Fibroblast of the aortic adventitia (primary cell): ENCODE results near the gene PNPLA5. TPM values are rescaled to one million over a fixed set of nuclear protein-coding genes. Genes with fewer than 3 reads are reported as not detected.

Source experiments
- DNase-seq: peaks from one replicate; pipeline ENCODE4 v3.0.0-alpha.2; 2010; ENCODE audit warnings: low read depth
- H3K4me3 ChIP-seq: 2 replicates; pipeline ENCODE4 v1.5.1; 2011; ENCODE audit warnings: low read depth, mild to moderate bottlenecking, control low read depth, low read length, moderate library complexity
- total RNA-seq: library from RNA; depleted of rRNA; stranded (reverse); fragments of >200 nt; gene quantifications from 2 replicates; pipeline ENCODE4 v1.2.3, GENCODE V29; 2012; ENCODE audit warnings: low replicate concordance
- TF ChIP-seq, protein P1 (sequence below): IDR thresholded peaks from 2 replicates; pipeline ENCODE4 v1.5.1; 2011; ENCODE audit warnings: mild to moderate bottlenecking, low read length, control low read depth, inconsistent platforms; ENCODE audit not compliant: insufficient read depth

Gene PNPLA5
- total RNA-seq, 1 donor = not detected

- DNase-seq = no peak
- TF ChIP-seq, protein P1, sequence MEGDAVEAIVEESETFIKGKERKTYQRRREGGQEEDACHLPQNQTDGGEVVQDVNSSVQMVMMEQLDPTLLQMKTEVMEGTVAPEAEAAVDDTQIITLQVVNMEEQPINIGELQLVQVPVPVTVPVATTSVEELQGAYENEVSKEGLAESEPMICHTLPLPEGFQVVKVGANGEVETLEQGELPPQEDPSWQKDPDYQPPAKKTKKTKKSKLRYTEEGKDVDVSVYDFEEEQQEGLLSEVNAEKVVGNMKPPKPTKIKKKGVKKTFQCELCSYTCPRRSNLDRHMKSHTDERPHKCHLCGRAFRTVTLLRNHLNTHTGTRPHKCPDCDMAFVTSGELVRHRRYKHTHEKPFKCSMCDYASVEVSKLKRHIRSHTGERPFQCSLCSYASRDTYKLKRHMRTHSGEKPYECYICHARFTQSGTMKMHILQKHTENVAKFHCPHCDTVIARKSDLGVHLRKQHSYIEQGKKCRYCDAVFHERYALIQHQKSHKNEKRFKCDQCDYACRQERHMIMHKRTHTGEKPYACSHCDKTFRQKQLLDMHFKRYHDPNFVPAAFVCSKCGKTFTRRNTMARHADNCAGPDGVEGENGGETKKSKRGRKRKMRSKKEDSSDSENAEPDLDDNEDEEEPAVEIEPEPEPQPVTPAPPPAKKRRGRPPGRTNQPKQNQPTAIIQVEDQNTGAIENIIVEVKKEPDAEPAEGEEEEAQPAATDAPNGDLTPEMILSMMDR = no peak
- no peak overlapping the region for H3K4me3 ChIP-seq
Observed at GRCh38 chr22:43854786-43855271, 37.0 kb downstream of the PNPLA5 start.

DNA sequence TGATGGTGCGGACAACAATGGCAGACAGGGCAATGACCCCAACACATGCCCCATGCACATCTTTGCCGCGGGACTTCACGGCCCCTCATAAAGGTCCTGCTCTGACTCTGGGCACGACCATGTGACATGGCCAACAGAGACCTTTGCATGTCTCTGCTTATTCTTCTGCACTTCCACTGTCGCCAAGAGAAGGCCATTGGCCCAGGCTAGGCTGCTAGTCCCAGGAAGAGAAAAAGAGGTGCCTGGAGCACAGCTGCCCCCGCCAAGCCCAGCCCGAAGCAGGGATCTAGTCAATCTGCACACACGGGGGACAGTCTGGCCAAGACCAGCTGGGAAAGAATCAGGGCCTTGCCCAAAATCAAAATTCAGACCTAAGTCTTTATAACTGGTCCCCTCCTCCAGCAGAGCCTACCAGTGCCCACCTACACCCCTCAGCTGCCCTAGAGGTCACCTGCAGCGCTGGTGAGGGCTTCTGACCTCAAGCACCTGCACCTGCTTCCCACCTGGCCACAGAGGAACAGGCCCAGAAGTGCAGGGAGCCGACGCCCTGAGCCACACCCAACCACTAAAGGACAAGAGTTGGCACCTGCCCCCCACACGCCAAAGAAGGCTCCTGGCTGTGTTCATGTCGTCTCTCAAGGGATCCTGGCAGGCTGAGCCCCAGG is 37.6 kb downstream of the PNPLA5 start:
- no peak overlapping the region for H3K4me3 ChIP-seq
- TF ChIP-seq, protein P1 = no peak
- DNase-seq = no peak

DNA sequence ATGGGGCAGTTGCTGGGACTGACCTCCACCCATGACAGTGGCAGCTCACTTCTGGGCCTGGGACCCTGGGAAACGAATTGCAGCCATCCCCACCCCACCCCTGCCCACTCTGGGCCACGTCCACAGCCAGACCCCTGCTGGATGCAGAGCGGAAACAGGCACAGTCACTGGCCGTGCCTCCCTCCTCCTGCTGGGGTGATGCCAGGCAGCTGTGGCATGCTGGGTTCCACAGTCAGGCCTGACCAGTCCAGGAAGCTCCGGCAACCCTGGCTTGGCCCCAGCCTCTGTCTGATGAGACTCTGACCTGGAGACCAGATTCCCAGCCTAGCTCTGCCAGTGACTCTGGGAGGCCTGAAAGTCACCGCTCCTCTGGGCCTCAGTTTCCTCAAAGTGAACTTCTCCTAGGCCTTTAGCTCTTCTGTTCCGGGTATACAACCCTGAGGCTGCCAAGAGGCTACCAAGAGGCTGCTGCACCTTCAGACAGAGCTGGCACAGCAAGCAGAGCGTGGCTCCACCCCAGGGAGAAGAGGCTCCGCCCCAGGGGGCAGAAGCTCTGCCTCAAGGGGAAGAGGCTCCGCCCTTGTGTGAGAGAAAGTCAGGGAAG is 38.4 kb downstream of the PNPLA5 start:
- DNase-seq = no peak
- TF ChIP-seq, protein P1 = no peak

GRCh38 chr22:43852573-43853327 is 39.1 kb downstream of the PNPLA5 start:
- H3K4me3 ChIP-seq = no peak overlapping the region
- TF ChIP-seq, protein P1 = no peak
- no peak for DNase-seq

More for the DNA sequence above, 38.4 kb downstream of the PNPLA5 start:
- no peak overlapping the region for H3K4me3 ChIP-seq

DNA sequence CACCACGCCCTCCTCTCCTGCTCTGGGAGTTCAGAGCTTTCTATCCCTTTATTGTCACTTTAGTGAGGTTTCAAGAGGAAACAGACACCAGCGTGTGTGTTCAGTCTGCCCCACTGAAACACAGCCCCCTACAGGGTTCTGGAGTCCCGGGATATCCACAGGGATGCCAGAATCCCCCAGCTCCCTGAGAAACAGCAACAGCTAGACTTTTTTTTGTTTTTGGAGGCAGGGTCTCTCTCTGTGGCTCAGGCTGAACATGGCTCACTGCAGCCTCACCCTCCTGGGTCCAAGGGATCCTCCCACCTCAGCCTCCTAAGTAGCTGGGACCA is 39.9 kb downstream of the PNPLA5 start:
- TF ChIP-seq, protein P1 = no peak
- DNase-seq = no peak
- H3K4me3 ChIP-seq = no peak overlapping the region

- no peak for DNase-seq
- TF ChIP-seq, protein P1 = no peak
- H3K4me3 ChIP-seq = no peak overlapping the region
Observed at GRCh38 chr22:43851058-43851978, 40.5 kb downstream of the PNPLA5 start.
